ENCODE data around the gene SLC2A11. TPM values are rescaled to one million over a fixed set of nuclear protein-coding genes. Genes with fewer than 3 reads are reported as not detected.
"Not testable (repeated sequence)": the region's sequence is repeated elsewhere in the genome, so short reads cannot be mapped to it uniquely, and the experiment has no call there.

SLC2A11 gene
- polyA plus RNA-seq, 1 donor = 60.0 TPM

DNA sequence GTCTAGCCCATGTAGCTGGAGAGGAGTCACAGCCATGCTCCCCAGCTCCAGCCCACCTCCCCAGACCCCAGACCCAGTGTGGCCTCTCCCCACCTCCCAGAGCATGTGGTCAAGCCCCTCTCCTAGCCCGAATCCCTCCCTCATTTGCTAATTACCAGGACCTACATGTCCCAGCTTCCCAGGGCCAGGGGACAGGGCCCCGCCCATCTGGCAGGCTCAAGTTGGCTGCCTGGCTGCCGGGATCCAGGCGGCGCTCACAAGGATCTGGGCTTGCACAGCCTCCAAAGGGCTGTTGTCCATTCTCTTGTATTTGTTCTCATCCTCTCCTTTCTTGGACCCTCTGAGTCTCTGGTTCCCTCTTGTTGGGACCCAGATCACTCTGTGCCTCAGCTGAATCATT, 31.9 kb downstream of the SLC2A11 start:
- no peak for DNase-seq

DNA sequence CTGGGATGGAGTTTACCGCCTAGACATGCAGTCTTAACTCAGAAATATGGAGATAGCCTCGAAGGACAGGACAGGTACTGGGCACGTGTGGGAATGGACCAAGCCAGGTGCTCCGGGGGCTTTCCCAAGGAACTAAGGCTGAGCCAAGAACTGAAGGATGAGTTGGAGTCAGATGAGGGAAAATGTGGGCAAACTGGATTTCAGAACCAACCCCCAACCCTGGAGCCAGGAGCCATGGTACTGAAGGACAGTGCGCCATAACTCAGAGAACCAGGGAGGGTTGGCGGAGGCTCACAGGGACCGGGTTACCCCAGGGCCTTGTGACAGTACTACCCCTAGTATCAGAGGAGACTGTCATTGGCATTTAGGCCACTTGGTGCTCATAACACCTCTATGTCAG, 34.1 kb downstream of the SLC2A11 start:
- no peak for DNase-seq

DNA sequence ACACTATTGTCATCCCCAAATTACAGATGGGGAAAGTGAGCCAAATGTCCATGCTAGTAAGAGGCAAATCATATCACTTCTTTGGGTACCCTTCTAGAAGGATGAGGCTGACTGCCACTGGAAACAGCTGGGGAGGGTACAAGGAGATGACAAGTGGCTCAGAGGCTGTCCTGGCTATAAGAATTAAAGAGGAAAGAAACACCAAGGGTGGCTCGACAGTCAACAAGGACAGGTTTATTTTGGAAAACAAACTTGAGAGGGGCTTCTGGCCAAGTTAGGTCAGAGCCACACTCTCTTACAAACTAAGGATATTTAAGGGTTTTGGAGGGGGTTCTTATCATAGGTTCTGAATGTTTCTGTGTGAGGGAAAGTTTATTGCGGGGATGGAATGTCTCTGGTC, 34.5 kb downstream of the SLC2A11 start:
- DNase-seq = no peak

DNA sequence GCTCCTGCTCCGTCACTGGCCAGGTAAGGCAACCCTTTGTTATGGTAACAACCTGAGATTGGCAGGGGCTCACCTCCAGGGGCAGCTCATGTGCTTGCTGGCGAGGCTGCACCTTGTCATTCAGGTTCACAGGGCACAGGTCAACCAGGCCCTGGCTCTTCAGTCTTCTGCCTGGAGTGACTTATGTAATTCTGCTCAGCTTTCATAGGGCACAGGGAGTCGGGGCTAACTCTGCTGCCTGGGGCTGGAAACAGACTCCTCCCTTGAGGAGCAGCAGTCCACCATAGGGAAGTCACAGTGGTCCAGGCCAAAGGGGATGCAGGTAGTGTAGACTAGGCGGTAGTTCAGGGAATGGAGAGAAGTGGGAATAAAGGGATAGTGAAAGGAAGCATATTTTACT, 35.0 kb downstream of the SLC2A11 start:
- no peak for DNase-seq

DNA sequence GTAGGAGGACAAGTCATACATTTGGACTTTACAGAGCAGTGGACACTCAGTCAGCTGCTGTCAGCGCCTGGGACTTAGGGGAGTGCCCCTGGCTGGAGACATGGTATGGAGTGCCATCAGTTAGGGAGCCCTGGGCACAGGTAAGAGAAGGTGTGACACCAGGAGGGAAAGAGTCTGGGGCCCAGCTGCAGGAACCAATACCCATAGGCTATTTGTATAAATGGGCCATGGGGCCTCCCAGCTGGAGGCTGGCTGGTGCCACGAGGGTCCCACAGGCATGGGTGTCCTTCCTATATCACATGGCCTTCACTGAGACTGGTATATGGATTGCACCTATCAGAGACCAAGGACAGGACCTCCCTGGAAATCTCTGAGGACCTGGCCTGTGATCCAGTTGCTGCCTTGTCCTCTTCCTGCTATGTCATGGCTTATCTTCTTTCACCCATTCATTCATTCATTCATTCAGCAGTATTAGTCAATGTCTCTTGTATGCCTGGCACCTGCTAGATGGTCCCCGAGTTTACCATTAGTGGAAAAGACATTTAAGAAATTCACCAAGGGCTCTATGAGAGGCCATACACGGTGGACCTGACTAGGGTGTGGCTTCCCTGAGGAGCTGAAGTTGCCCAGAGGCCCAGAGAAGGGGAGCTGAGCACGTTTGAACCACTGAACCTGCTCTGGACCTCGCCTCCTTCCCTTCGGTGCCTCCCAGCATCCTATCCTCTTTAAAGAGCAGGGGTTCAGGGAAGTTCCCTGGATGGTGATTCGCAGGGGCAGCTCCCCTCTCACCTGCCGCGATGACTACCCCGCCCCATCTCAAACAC, 35.7 kb downstream of the SLC2A11 start:
- DNase-seq = no peak

GRCh38 chr22:23893945-23894709, 36.5 kb downstream of the SLC2A11 start, which contains the start of gene MIF:
TSS of gene MIF (plus strand) at chr22:23894383. CDS start at chr22:23894475, 92 bp downstream.
- DNase-seq = peak; percentile 94

DNA sequence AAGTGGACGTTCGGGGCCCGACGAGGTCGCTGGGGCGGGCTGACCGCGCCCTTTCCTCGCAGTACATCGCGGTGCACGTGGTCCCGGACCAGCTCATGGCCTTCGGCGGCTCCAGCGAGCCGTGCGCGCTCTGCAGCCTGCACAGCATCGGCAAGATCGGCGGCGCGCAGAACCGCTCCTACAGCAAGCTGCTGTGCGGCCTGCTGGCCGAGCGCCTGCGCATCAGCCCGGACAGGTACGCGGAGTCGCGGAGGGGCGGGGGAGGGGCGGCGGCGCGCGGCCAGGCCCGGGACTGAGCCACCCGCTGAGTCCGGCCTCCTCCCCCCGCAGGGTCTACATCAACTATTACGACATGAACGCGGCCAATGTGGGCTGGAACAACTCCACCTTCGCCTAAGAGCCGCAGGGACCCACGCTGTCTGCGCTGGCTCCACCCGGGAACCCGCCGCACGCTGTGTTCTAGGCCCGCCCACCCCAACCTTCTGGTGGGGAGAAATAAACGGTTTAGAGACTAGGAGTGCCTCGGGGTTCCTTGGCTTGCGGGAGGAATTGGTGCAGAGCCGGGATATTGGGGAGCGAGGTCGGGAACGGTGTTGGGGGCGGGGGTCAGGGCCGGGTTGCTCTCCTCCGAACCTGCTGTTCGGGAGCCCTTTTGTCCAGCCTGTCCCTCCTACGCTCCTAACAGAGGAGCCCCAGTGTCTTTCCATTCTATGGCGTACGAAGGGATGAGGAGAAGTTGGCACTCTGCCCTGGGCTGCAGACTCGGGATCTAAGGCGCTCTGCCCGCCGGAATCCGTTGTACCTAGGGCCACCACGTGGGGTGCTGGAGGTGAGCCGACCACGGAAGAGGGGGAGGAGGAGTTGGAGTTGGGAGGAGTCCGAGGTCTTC, 37.3 kb downstream of the SLC2A11 start:
- peak; percentile 71 for DNase-seq

DNA sequence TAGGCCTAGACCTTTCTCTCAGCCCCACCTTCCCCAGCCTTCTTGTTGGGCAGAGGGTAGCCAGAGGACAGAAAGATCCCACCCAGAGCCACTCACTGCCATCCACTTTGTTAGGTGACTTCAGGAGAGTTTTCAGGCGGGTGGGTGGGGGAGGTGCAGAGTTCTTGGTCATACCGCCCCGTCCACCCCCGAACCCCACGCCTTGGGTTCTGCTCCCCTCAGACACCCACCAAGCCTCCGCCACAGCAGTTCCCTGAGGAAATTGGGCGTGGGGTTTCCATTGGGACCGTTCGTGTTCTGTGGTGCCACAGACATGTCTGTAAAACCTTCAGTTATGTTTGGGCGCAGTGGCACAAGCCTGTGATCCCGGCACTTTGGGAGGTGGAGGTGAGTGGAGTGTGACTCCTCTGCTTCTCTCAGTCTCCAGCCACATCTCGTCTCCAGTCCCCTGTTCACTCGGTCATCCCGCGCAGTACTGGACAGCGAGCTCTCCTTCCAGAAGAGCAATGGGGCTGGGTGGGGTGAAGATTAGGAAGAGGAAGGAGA, 38.0 kb downstream of the SLC2A11 start:
- DNase-seq = no peak

GRCh38 chr22:23896166-23896522, 38.5 kb downstream of the SLC2A11 start:
- no peak for DNase-seq

- no peak for DNase-seq
These were observed 39.0 kb downstream of the SLC2A11 start for GRCh38 chr22:23896523-23897186.

DNA sequence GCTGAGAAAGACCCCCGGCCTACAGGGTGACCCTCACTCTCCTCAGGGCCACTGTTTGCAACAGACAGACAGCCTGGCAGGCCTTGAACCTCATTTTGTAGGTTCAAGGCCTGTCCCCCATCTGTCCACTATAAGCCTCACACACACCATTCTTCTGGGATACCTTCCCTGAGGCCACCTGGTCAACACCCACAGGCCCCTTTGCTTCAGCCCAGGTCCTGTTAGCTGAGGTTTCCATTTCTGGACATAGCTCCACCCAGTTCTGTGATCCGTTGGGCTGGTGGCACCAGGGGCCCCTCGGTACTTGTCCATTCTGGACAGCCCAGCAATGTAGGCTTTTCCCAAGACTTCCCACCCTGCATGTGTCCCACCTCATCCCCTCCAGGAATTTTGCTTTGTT, 39.6 kb downstream of the SLC2A11 start:
- DNase-seq = no peak

DNA sequence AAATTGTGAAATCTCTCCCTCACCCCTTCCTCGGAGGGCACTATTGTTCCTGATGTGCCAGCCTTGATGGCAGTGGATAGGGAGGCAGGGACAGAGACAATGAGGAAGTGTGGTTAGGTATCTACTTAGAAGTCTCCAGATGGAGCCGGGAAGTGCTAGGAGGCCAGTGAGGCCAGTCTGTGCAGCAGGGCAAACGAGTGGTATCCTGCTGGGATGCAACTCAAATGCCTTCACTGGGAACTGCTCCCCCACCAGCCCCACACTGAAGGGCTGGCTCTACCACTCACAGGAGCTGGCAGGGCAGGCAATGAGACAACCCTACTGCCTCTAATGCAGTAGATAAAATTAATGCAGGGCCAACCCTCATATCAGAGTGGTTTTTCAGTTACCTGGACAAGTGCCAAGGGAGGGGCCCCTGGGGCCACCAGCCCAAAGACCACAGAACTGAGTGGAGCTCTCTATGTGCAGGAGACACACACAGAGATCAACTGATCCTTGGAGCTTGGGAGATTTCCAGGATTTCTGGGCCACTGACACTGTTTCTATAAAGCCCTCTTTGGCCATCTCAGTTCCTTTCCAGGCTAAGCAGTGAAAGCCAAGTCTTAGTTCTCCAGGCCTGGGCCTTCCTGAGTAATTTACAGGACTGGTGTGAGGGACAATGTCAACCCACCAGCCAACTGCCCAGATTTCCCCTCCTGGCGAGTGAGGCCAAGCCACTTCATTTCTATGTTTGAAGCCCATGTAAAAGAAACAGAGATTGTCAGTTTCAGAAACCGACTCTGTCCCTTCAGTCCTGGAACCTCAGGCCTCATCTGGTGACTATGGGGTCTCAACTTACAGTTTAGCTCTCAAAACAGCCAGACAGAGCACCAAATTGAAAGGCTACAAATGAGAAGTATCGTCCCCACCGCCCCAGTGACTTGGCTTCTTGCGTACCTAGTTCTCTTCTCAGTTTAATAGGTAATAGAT, 40.6 kb downstream of the SLC2A11 start:
- no peak for DNase-seq

- DNase-seq = no peak
These were observed 41.5 kb downstream of the SLC2A11 start for GRCh38 chr22:23899042-23899745.

- not testable (repeated sequence) for DNase-seq
These were observed 42.6 kb downstream of the SLC2A11 start for GRCh38 chr22:23900227-23900626.

DNA sequence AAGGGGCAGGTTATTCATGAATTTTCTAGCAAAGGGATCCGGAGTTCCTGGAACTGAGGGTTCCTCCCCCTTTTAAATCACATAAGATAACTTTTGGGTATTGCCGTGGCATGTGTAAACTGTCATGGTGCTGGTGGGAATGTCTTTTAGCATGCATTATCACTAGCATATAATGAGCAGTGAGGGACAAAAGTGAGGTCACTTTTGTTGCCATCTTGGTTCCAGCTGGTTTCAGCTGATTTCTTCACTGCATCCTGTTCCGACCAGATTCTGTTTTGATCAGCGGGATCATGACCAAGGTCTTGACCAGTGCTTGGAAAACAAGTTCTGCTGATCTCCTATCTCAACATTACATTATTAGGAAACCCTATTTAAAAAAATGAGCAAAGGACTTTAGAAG, 43.9 kb downstream of the SLC2A11 start:
- no peak for DNase-seq

GRCh38 chr22:23903328-23903971, 45.8 kb downstream of the SLC2A11 start:
- DNase-seq = no peak

GRCh38 chr22:23904573-23905254, 47.0 kb downstream of the SLC2A11 start:
- DNase-seq = no peak

- DNase-seq = no peak
These were observed 49.0 kb downstream of the SLC2A11 start for GRCh38 chr22:23906641-23907040.
